Gastrocnemius medialis (tissue), 4 donors: ENCODE measurements around the gene ABHD17C.

ENCODE experiments used
- CTCF ChIP-seq, 5 experiments: fragments of 450-650 bp in 3 of 5; fragments of 200-600 bp in 2 of 5; sonication (generic) in 2 of 5; IDR thresholded peaks in 4 of 5; conservative IDR thresholded peaks in 1 of 5; 1 replicate in 4 of 5; 2 replicates in 1 of 5; pipeline ENCODE4 v1.5.1; 2016 to 2019; ENCODE audit warnings: antibody characterized with exemption in 5 of 5, mild to moderate bottlenecking in 3 of 5, moderate library complexity in 3 of 5
- POLR2A ChIP-seq, 2 donors: fragments of 450-650 bp; IDR thresholded peaks; one replicate each; pipeline ENCODE4 v1.6.1; 2017; ENCODE audit warnings: antibody characterized with exemption in 2 of 2, mild to moderate bottlenecking in 2 of 2, moderate library complexity in 2 of 2

- no peak for TF ChIP-seq CTCF (IDR thresholded peaks at IDR 0.05 in 4 of 5, conservative IDR thresholded peaks at IDR 0.05 in 1 of 5)
- no peak for TF ChIP-seq POLR2A (IDR thresholded peaks at IDR 0.05)
Observed at GRCh38 chr15:80689294-80689693, 5.8 kb upstream of the ABHD17C start.
